GM12873 (cell line): ENCODE results near the gene TMEM150A.

Source experiments
- CTCF ChIP-seq: IDR thresholded peaks from 2 replicates; pipeline ENCODE4 v1.5.1; 2012; ENCODE audit warnings: low read depth, mild to moderate bottlenecking, moderate library complexity, low read length, control low read depth; ENCODE audit not compliant: insufficient read depth; ENCODE audit errors: missing control alignments

TMEM150A gene

GRCh38 chr2:85600951-85601770 lies 1.3 kb downstream of the TMEM150A start:
- TF ChIP-seq CTCF = no peak

GRCh38 chr2:85600235-85600575 lies 2.3 kb downstream of the TMEM150A start:
- TF ChIP-seq CTCF = no peak

GRCh38 chr2:85599468-85600234 lies 2.8 kb downstream of the TMEM150A start:
- TF ChIP-seq CTCF = no peak

- no peak for TF ChIP-seq CTCF
These were observed 3.7 kb downstream of the TMEM150A start for GRCh38 chr2:85598594-85599340.

GRCh38 chr2:85597241-85597640 lies 5.3 kb downstream of the TMEM150A start:
- TF ChIP-seq CTCF = no peak

GRCh38 chr2:85596486-85597143 lies 5.9 kb downstream of the TMEM150A start:
- no peak for TF ChIP-seq CTCF
